ENCODE results near the gene LRBA.

- TF ChIP-seq CTCF (IDR thresholded peaks at IDR 0.05) (no peak), POLR2A (IDR thresholded peaks at IDR 0.05) (no peak)
Observed at GRCh38 chr4:150321113-150321512, 694.0 kb downstream of the LRBA start.

Measured in testis (tissue), 2 donors.